RPMI8226 (cell line): ENCODE measurements around the gene GFPT1.
"Not testable (repeated sequence)": the region's sequence is repeated elsewhere in the genome, so short reads cannot be mapped to it uniquely, and the experiment has no call there.

ENCODE experiments used
- DNase-seq: peaks from one replicate; pipeline ENCODE4 v3.0.0-alpha.2; 2015

The GFPT1 gene

DNA sequence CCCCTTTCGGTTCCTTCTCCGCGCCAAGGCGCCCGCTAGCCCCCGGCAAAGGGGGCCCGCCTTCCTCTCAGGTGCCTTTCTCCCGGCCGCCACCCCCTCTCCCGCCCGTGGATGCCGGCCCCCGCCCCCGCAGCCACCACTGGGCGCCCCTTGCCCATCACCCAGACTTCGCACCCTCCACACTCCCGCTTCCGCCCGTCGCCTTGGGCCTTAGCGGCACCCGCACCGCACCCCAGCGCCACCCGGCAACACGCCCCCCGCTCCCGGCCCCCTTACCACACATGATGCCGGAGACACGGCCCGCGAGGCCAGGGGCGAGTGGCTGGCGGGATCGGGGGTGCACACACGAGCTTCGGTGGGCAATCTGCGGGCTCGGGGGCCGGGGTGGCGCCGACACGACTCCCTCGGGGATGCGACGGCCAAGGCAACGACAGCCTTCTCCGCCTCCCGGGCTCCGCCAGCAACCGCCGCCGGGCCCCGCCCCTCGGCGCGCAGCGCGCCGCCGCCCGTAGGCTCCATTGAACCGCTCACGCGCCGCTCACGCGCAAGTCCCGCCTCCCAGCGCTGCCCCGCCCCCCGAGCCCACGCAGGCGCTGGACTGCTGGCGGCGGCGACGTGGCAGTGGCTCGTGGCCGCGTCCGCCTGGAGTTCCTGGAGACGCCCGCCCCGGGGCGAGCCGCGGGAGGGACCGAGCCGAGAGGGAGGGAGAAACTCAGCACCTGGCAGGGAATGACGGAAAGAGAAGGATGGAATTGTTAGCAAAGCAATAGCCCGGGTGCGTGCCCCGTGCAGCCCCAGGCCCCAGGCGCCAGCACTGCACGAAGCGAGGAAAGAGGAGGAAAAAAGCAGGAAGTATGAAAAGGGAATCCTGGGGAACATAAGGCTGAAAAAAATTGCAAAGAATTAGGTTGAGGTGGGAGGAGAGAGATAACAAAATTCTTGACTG, at the start of gene GFPT1:
Gene GFPT1 (minus strand): TSS at position 439 of the 946 bp plus-strand sequence. CDS start 156 bp downstream, at position 283.
- DNase-seq: peak; percentile 95

- DNase-seq: no peak
These were observed 49.5 kb upstream of the GFPT1 start for GRCh38 chr2:69436596-69436937.

GRCh38 chr2:69434753-69435152, 47.7 kb upstream of the GFPT1 start:
- no peak for DNase-seq

DNA sequence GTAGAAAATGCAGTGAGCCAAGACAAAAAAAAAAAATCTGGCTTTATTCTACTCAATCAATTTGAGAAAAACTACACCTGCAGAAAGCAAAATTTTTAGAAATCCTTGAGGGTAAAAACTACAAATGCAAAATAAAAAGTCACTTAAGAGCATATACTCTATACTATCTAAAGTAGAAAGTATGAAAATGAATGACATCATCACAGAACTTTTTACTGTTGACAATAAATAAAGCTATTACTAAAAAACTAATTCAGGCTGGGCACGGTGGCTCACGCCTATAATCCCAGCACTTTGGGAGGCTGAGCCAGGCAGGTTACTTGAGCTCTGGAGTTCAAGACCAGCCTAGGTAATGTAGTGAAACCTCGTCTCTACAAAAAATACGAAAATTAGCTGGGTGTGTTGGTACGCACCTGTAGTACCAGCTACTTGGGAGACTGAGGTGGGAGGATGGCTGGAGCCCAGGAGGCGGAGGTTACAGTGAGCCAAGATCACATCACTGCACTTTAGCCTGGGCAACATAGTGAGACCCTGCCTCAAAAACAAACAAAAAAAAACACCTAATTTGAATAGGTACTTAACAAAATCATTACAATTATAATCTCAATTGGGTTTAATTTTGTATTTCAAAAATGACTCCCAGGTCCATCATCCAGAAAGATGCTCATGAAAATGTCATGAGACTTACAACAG, 42.6 kb upstream of the GFPT1 start:
- DNase-seq: no peak

DNA sequence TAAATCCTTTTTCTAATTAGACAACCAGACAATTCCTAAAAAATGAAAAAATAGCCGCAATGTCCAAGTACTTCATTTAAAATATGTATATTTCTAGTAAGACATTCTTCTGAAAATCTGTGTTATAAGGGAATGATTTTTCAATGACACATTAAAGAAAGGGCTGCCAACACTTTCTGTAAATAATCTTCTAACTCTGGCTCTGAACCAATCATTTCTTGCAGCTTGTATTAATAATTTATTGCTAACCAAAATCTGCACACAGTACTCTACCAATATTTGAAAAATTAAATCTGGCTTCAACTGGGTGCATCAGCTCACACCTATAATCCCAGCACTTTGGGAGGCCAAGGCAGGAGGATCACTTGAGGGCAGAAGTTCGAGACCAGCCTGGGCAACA, 42.0 kb upstream of the GFPT1 start:
- no peak for DNase-seq

GRCh38 chr2:69424419-69424818, 37.4 kb upstream of the GFPT1 start:
- no peak for DNase-seq

- DNase-seq: no peak
These were observed 35.2 kb upstream of the GFPT1 start for GRCh38 chr2:69422198-69422597.

DNA sequence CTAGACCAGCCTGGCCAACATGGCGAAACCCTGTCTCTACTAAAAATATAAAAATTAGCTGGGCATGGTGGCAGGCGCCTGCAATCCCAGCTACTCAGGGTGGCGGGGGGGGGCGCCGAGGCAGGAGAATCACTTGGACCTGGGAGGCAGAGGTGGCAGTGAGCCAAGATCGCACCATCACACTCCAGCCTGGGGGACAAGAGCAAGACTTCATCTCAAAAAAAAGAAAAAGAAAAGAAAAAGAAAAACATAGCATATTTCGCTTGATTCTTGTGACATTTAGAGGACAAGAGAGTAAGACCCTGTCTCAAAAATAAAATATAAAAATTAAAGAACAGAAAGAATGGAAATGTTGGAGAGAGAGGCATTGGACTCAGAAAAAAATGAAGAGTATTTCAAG, 32.1 kb upstream of the GFPT1 start:
- not testable (repeated sequence) for DNase-seq

DNA sequence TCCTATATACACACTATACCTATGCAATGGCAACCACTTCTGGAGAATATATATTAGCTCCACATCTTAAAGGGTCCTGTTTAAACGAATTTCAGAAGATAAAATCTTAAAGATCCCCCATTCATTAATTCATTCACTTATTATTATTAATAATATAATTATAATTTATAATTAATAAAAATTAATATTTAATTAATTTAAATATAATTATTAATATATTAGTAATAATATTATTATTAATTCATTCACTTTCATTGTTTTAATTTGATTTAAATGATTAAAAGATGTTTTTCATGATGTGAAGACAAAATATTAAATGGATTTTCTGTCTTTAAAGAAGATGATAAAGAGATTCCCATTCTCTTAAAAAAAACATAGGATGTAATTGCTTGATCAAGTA, 29.1 kb upstream of the GFPT1 start:
- no peak for DNase-seq

- no peak for DNase-seq
These were observed 24.1 kb upstream of the GFPT1 start for GRCh38 chr2:69411120-69411519.

DNA sequence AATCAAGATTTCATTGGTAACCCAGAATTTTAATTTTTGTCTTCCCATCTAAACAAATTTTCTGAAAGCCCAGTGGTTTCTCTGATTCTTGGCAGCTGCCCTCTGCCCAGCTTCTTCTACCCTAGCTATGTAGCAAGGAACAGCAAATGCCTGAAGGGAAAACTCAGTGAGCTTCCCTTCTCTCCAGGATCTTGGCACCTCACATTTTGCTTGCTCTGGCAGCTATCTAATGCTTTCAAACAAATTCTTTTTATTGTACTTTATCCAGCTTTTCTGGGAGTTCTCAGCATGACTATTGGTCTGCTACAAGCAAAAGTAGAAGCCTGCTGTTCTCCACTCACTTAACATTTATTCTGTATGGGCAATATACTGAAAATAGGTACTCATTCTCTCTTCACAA, 18.3 kb upstream of the GFPT1 start:
- no peak for DNase-seq

DNA sequence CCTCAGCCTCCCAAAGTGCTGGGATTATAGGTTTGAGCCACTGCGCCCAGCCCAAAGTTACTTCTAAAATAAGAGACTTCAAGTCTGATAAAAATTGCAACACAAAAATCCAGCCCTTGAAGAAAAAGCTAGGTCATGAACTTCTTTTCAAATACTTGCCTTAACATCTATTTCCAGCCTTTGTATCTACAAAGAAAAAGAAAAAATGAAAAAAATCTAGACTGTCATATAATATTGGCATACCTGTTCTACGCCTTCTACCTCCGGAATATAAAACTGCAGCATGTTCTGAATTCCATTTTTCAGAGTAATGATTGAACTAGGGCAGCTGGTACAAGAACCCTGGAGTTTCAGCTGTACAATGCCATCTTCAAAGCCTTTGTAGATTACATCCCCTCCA, 13.1 kb upstream of the GFPT1 start:
- no peak for DNase-seq

- DNase-seq: no peak
These were observed 10.2 kb upstream of the GFPT1 start for GRCh38 chr2:69397234-69397633.

GRCh38 chr2:69395866-69396265, 8.8 kb upstream of the GFPT1 start:
- DNase-seq: no peak

DNA sequence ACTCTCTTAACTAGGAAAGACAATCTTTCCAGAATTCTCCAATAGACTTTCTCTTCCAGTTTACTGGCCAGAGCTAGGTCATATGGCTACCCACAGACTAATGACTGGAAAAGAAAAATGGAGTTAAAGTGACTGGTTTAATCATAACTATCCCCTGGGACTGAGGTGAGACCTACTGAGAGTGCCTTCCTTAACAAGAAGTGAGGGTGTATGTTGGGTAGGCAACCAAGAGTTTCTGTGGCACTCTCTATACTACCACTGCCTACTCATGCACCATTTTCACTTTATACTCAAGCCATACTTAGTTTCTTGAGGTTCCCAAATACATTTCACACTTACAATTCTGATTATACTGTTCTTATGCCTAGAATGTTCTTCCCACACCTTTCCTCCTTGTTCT, 6.9 kb upstream of the GFPT1 start:
- no peak for DNase-seq

DNA sequence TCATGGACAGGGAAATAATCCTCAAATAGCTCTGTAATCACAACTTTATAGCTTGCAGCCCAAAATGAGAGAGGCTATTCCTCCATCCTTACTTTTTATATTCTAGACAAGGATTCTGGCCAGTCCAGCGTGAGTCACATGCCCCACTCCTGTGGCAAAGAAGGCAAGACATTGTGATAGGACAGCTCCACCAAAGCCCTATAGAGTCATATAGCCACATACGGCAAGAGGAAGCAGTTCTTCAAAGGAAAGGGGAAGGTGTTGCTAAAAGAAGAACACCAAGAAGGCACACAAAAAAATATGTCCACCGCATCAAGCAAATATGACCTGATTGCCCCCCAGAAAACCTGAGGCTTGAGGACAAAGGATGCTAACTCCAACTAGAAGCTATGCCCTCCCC, 3.4 kb upstream of the GFPT1 start:
- no peak for DNase-seq

- no peak for DNase-seq
These were observed 3.0 kb upstream of the GFPT1 start for GRCh38 chr2:69390001-69390400.

GRCh38 chr2:69389271-69389670, 2.2 kb upstream of the GFPT1 start:
- DNase-seq: no peak

DNA sequence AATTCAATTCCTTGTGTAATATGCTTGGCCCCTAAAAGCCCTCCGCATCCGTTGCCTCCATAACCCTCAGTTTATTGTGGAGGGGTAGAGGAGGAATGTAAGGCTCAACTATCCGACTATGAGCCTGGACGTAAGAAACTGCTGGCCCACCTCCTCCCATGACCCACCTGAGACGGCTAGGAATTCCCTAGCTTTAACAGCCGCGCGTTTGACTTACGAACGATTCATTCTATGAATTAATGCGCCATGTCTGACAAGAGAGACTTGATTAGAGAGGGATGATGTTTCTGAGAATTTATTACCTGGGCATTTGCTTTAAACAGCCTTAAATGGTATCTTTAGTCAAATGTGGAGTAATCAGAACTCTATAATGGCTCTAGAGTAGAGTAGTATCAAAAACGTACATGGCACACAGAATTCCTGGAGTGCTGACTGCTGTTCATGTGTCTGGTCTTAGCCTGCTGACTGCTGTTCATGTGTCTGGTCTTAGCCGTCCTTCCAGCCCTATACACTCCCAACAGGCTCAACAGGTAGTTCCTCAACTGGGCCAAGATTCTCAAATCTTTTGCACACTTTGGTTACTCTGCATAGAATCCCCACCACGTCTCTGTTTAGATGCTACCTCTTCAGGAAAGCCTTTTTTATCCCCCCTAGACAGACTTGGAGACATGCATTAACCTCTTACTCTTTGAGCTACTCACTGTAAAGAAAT, 899 bp upstream of the GFPT1 start:
- DNase-seq: no peak

DNA sequence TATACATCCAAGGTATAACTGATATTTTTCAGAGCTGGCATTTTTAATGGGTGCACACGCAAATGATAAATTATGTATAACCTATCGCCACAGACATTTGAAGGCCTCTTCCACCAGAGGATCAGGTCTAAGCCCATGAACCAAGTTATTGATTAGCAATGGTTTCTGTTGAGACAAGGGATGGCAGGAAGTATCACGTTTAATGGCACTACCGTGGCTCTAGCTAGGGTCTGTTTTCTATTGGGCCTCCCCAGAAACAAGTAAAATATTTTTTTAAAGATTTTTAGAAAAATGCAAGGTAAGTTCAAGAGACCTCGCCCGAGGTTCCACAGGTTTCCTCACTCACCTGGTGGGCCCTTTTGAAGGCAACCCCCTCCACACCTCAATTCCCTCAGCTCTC, 667 bp downstream of the GFPT1 start:
- peak; percentile 7 for DNase-seq

GRCh38 chr2:69385443-69386151, 1.4 kb downstream of the GFPT1 start:
- DNase-seq: no peak

DNA sequence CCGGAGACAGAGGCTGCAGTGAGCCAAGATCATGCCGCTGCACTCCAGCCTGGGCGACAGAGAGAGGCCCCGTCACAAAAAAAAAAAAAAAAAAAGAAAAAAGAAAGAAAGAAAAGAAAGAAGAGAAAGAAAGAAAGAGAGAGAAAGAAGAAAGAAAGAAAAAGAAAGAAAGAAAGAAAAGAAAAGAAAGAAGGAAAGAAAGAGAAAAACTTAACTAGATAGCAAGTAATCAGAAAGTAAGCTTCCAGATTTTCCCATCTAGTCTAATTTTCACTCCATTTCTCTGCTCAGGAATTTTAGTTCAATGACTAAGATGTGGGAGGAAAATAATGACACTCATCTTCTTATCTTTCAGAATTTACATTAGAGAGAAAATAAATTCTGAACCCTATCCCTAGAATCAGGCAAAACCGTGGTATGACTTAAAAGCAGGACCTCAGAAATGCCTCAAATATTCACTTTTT, 2.4 kb downstream of the GFPT1 start:
- no peak for DNase-seq
